GM12872 (cell line): ENCODE results near the gene DBH.

Source experiments
- TF ChIP-seq, protein P1 (sequence below): IDR thresholded peaks from 3 replicates; pipeline ENCODE4 v1.5.1; 2011; ENCODE audit warnings: low read depth, mild to moderate bottlenecking, low read length, moderate library complexity; ENCODE audit not compliant: insufficient read depth

Gene DBH

DNA sequence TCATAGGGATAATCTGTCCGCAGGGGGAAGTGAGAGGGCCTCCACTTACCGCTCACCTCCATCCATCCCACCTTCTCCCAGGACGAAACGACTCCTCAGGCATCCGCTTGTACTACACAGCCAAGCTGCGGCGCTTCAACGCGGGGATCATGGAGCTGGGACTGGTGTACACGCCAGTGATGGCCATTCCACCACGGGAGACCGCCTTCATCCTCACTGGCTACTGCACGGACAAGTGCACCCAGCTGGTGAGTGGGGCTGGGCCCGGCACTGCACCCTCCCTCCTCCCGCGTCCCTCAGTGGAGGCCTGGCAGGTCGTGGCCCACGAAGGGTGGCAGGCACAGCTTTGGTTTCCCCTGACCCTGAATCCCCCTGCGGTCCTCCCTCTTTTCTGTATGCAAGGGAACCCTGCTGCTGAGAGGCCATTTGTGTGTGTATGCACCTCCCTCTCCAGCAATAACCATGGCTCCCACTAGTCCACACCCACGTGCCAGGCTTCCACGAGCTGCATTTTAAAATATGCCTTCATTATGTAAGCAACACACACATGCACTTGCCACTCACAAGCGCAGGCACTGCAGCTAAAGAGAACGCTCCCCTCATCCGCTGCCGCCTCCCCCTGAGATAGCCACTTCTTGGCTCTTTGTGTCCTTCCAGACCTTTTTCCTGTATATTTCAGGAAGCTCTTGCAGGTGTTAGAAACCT, 11.8 kb downstream of the DBH start:
- TF ChIP-seq, protein P1, sequence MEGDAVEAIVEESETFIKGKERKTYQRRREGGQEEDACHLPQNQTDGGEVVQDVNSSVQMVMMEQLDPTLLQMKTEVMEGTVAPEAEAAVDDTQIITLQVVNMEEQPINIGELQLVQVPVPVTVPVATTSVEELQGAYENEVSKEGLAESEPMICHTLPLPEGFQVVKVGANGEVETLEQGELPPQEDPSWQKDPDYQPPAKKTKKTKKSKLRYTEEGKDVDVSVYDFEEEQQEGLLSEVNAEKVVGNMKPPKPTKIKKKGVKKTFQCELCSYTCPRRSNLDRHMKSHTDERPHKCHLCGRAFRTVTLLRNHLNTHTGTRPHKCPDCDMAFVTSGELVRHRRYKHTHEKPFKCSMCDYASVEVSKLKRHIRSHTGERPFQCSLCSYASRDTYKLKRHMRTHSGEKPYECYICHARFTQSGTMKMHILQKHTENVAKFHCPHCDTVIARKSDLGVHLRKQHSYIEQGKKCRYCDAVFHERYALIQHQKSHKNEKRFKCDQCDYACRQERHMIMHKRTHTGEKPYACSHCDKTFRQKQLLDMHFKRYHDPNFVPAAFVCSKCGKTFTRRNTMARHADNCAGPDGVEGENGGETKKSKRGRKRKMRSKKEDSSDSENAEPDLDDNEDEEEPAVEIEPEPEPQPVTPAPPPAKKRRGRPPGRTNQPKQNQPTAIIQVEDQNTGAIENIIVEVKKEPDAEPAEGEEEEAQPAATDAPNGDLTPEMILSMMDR, result no peak

DNA sequence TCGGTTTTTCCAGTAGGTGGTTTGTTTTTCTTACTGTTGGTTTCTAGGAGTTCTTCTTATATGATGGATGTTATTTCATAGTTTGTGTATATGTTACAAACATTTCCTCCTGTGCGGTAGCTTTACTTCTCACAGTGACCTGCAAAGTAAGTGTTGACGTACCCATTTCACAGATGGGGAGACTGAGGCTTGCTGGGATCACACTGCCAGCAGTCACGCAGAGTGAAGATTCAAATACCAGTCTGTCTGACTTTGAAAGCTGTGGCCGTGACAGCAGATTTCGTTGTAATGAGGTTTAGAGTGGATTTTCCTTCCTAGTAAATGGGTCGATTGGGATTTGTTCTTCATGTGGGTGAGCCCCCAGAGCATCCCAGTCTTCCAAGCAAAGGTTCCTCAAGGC, 13.0 kb downstream of the DBH start:
- TF ChIP-seq, protein P1, result no peak

DNA sequence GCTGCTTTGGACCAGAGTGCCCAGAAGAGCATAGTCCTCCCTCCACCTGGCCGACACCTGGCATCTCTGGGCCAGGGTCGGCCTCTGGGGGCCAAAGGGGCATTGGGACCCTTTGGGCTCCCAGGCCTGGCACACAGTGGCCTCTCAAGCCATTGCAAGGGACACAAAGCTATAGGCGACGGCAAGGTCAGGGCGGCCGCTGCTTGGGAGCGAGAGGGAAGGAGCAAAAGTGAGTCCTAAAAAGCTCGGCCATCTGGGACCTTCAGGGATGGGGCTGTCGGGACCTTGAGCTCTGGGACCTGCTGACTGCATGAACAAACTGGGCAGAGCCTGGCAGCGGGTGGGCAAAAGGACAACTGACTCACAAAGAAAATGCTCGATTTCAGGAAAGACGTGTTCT, 13.9 kb downstream of the DBH start:
- TF ChIP-seq, protein P1, result no peak

DNA sequence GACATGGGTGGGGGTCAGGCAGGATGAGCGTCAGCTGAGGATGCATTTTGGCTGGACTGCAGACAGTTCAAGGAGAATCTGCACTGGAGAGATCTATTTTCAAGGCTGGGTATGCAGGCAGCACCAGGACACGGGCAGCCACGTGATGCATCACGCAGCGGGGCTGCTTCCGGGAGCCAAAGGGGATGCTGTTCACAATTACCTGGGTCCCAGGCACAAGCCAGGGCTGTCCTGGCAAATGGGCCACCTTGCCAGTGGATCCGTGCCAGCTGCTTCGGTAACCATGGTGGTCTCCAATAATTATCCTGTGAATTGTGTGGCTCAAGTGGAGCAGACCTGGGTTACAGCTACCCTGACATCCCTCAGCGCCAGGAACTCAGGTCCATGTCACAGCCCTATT, 17.5 kb downstream of the DBH start:
- TF ChIP-seq, protein P1, result no peak

DNA sequence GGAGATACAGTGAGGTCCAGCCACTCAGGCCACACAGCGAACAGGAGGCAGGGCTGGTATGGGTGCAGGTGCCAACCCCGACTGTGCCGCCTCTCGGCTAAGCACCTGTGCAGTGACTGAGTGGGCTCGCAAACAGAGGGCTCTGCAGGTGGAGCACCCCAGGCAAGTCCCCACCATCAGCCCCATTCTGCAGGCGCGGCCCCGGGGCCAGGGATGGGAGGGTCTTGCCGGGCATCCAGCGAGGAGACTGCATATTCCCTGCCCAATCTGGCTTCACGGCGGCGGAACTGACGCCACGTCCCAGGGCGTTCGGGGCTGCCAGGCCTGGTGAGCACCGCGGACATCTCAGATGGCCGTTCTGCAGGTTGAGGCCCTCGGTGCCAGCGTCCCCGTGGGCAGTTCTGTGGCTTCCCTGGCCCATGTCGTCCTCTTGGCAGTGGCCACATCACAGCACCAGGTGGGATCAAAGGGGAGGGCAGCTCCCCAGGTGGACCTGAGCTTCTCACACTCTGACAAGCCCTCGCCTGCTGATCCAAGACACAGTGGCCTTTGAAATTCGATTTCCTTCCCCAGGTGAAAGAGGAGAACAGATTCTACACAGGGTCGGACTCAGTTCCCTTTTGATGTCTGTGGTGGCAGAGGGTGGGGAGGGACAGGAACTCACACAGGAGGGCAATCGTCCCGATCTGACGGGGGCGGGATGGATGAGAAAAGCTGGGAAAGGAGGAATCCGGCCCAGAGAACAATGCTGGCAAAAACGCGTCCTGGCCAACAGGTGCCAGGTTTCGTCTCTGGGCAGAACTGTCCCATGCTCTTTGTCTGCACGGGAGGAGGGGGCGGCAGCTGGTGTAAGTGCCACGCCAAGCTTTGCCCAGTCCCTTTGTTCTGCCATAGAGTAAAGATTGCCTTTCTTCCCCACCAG, 18.8 kb downstream of the DBH start:
- TF ChIP-seq, protein P1, result no peak

DNA sequence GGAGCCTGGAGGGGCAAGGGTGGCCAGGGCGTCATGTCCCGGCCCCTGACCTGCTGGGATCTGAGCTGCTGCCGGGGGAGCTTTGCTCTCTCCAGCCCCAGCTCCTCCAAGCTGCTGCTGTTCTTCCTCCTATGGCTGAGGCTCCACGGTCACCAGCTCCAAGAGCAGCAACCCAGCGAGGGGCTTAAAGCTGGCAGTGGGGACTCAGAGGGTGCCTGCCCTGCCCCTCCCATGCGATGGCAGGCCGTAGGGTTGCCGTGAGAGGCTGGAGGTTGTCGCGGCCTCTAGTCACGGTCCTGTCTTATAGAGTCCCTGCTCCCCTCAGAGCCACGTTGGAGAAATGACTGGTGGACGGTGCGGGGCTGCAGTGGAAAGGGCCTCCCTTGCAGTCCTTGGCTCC, 19.5 kb downstream of the DBH start:
- TF ChIP-seq, protein P1, result no peak

DNA sequence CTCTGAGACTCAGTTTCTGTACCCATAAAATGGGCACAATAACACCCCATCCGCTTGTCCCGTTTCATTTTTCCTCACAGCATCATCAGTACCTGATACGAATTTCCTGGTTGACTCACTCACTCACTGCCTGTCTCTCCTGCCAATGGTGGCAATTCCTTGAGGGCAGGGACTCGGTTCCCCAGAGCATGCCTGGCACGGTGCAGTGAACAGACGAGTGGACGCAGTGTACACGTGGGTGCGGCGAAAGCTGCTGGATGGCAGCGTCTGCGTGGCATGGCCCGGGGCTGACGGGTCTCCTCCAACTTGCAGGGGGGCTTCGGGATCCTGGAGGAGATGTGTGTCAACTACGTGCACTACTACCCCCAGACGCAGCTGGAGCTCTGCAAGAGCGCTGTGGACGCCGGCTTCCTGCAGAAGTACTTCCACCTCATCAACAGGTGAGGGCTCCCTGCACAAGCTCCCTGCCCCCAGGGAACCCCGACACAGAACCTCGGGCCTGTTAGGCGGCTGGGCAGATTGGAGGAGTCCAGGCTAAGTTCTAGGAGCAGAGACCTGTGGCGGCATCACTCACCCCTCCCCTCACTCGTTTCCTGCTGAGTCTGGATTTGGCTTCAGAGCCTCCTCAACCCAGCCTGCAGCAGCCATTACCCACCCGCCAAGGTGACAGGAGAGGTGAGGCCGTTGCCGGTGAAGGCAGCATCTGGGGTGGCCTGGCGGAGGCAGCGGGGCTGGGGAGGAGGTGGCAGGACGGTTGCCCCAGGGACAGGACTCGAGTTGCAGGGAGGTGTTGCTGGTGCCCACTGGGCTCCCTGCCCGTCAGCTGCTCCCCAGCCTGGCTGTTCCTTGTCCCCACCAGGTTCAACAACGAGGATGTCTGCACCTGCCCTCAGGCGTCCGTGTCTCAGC, 20.3 kb downstream of the DBH start:
- TF ChIP-seq, protein P1, result no peak
